Astrocyte of the spinal cord (primary cell): ENCODE data around the gene E2F3.

Source experiments
- DNase-seq: peaks from one replicate; pipeline ENCODE4 v3.0.0; 2011; ENCODE audit warnings: low read depth, low spot score
- H3K4me3 ChIP-seq: 2 replicates; pipeline ENCODE4 v1.5.1; 2011; ENCODE audit warnings: low read depth, mild to moderate bottlenecking, low read length, moderate library complexity
- CTCF ChIP-seq: IDR thresholded peaks from 2 replicates; pipeline ENCODE4 v1.5.1; 2012; ENCODE audit warnings: low read depth, mild to moderate bottlenecking, low read length, inconsistent platforms
- in situ Hi-C: cut with HindIII; loops from 2 replicates; pipeline ENCODE4 v1.10.0; 2017; ENCODE audit warnings: low sequenced_read_pairs

E2F3 gene

GRCh38 chr6:20438462-20439070 is 36.9 kb downstream of the E2F3 start:
- H3K4me3 ChIP-seq = no peak overlapping the region
- DNase-seq = no peak
- in situ Hi-C loops = no loop called here
- TF ChIP-seq CTCF = no peak

GRCh38 chr6:20439558-20439957 is 37.9 kb downstream of the E2F3 start:
- H3K4me3 ChIP-seq = no peak overlapping the region
- no peak for TF ChIP-seq CTCF
- in situ Hi-C loops = no loop called here
- no peak for DNase-seq

- in situ Hi-C loops = no loop called here
- H3K4me3 ChIP-seq = no peak overlapping the region
Observed at GRCh38 chr6:20440296-20440695, 38.6 kb downstream of the E2F3 start.

GRCh38 chr6:20441236-20441635 is 39.6 kb downstream of the E2F3 start:
- no peak overlapping the region for H3K4me3 ChIP-seq
- no peak for DNase-seq
- in situ Hi-C loops = no loop called here
- TF ChIP-seq CTCF = no peak

More at GRCh38 chr6:20440296-20440695, 38.6 kb downstream of the E2F3 start:
- no peak for DNase-seq
- TF ChIP-seq CTCF = no peak

GRCh38 chr6:20441921-20442320 is 40.2 kb downstream of the E2F3 start:
- no peak for TF ChIP-seq CTCF
- H3K4me3 ChIP-seq = no peak overlapping the region
- in situ Hi-C loops = no loop called here
- no peak for DNase-seq

GRCh38 chr6:20444786-20445271 is 43.1 kb downstream of the E2F3 start:
- in situ Hi-C loops = no loop called here
- DNase-seq = no peak
- TF ChIP-seq CTCF = no peak
- no peak overlapping the region for H3K4me3 ChIP-seq
